ENCODE data around the gene PRDX3.

DNA sequence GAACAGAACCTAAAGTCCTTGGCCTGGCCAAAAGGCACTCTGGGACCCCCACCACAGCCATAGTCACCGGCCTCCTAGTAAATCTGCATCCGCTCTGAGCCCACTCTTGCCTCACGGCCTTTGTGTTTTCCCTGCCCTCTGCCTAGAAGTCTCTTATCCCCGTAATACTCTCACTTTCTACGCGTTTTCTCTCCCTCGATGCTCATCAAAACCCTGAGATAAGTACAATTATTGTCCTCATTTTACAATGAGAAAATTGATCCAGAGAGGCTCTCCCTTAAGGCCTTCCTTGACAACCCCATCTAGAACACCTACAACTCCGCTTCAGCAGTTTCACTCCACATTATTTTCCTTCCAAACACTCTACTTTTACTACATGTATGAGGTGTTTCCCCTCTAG, 11.6 kb downstream of the PRDX3 start:
- TF ChIP-seq POLR2A (IDR thresholded peaks at IDR 0.05), result no peak
- TF ChIP-seq, protein P1, sequence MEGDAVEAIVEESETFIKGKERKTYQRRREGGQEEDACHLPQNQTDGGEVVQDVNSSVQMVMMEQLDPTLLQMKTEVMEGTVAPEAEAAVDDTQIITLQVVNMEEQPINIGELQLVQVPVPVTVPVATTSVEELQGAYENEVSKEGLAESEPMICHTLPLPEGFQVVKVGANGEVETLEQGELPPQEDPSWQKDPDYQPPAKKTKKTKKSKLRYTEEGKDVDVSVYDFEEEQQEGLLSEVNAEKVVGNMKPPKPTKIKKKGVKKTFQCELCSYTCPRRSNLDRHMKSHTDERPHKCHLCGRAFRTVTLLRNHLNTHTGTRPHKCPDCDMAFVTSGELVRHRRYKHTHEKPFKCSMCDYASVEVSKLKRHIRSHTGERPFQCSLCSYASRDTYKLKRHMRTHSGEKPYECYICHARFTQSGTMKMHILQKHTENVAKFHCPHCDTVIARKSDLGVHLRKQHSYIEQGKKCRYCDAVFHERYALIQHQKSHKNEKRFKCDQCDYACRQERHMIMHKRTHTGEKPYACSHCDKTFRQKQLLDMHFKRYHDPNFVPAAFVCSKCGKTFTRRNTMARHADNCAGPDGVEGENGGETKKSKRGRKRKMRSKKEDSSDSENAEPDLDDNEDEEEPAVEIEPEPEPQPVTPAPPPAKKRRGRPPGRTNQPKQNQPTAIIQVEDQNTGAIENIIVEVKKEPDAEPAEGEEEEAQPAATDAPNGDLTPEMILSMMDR (IDR thresholded peaks at IDR 0.05), result no peak
